RWPE1 (cell line): ENCODE data around the gene NCAPD2.

ENCODE experiments used
- CTCF ChIA-PET: fragments of 350-600 bp; sonication (Branson Sonifier 250); formaldehyde crosslinking; extraction: SDS; loops from one replicate; lab custom pipeline; 2021; lab: Yijun Ruan, JAX
- POLR2A ChIA-PET: fragments of 400-600 bp; formaldehyde crosslinking; extraction: SDS; loops from one replicate; lab custom pipeline; 2020; ENCODE audit warnings: antibody characterized with exemption; ENCODE audit not compliant: low non-redundant PET; lab: Yijun Ruan, JAX
- DNase-seq: peaks from one replicate; pipeline ENCODE4 v3.0.0; 2012; ENCODE audit warnings: low spot score
- H3K27ac ChIP-seq: fragments of 450-650 bp; 2 replicates; pipeline ENCODE4 v1.5.1; 2017
- CTCF ChIP-seq: fragments of 450-650 bp; conservative IDR thresholded peaks from 2 replicates; pipeline ENCODE4 v1.5.1; 2017; ENCODE audit warnings: low read depth, mild to moderate bottlenecking

The NCAPD2 gene

GRCh38 chr12:6524648-6525047 lies 30.7 kb downstream of the NCAPD2 start:
- no peak for TF ChIP-seq CTCF
- DNase-seq = no peak
- CTCF ChIA-PET = no interaction called here
- H3K27ac ChIP-seq = no peak overlapping the region
- POLR2A ChIA-PET = no interaction called here

GRCh38 chr12:6526201-6526600 lies 32.3 kb downstream of the NCAPD2 start:
- ChIA-PET POLR2A (no interaction called here), CTCF (no interaction called here)
- no peak for DNase-seq
- no peak overlapping the region for H3K27ac ChIP-seq
- TF ChIP-seq CTCF = no peak

- no peak for TF ChIP-seq CTCF
- no peak for DNase-seq
- no peak overlapping the region for H3K27ac ChIP-seq
- ChIA-PET POLR2A (no interaction called here), CTCF (interaction anchor here (1.0 kb wide), 1 partner anchor 11 kb away, joined by 3 read pairs; no protein-coding TSS in a partner anchor)
These were observed 33.0 kb downstream of the NCAPD2 start for GRCh38 chr12:6526766-6527525.

GRCh38 chr12:6527711-6528110 lies 33.8 kb downstream of the NCAPD2 start:
- DNase-seq = no peak
- ChIA-PET CTCF (interaction anchor here (1.0 kb wide), 1 partner anchor 11 kb away, joined by 3 read pairs; no protein-coding TSS in a partner anchor), POLR2A (no interaction called here)
- TF ChIP-seq CTCF = no peak
- H3K27ac ChIP-seq = no peak overlapping the region

GRCh38 chr12:6528539-6529235 lies 34.8 kb downstream of the NCAPD2 start:
- POLR2A ChIA-PET = no interaction called here
- peak; percentile 52 for DNase-seq
- TF ChIP-seq CTCF = no peak
- H3K27ac ChIP-seq = peak overlapping the region; percentile 44
- CTCF ChIA-PET = interaction anchor here (0.8 to 1.1 kb wide), 2 partner anchors 9 to 30 kb away, joined by 4 to 7 read pairs; no protein-coding TSS in a partner anchor

- DNase-seq = no peak
These were observed 35.4 kb downstream of the NCAPD2 start for GRCh38 chr12:6529291-6529737.

More at GRCh38 chr12:6529291-6529737, 35.4 kb downstream of the NCAPD2 start:
- CTCF ChIA-PET = interaction anchor here (0.7 to 1.1 kb wide), 2 partner anchors 29 to 362 kb away, joined by 3 to 7 read pairs; no protein-coding TSS in a partner anchor
- POLR2A ChIA-PET = no interaction called here
- peak overlapping the region; percentile 44 for H3K27ac ChIP-seq
- TF ChIP-seq CTCF = no peak
